Measurements from ENCODE around the gene ACAN.

The ACAN gene

GRCh38 chr15:88844749-88845386 lies 41.6 kb downstream of the ACAN start:
- no peak for DNase-seq

- DNase-seq = no peak
Measured at GRCh38 chr15:88845616-88846015, 42.4 kb downstream of the ACAN start.

- no peak for DNase-seq
Measured at GRCh38 chr15:88847144-88847543, 43.9 kb downstream of the ACAN start.

GRCh38 chr15:88848203-88848602 lies 45.0 kb downstream of the ACAN start:
- DNase-seq = no peak

- DNase-seq = no peak
Measured at GRCh38 chr15:88849376-88850072, 46.3 kb downstream of the ACAN start.

- DNase-seq = no peak
Measured at GRCh38 chr15:88852476-88852875, 49.2 kb downstream of the ACAN start.

GRCh38 chr15:88858934-88859333 lies 55.7 kb downstream of the ACAN start:
- DNase-seq = no peak

GRCh38 chr15:88859550-88859949 lies 56.3 kb downstream of the ACAN start:
- DNase-seq = no peak

GRCh38 chr15:88860212-88860611 lies 57.0 kb downstream of the ACAN start:
- DNase-seq = no peak

GRCh38 chr15:88863412-88863811 lies 60.2 kb downstream of the ACAN start:
- no peak for DNase-seq

- DNase-seq = no peak
Measured at GRCh38 chr15:88864861-88865497, 61.7 kb downstream of the ACAN start.

GRCh38 chr15:88865498-88866099 lies 62.4 kb downstream of the ACAN start:
- DNase-seq = no peak

GRCh38 chr15:88866295-88866881 lies 63.2 kb downstream of the ACAN start:
- no peak for DNase-seq

GRCh38 chr15:88871313-88871712 lies 68.1 kb downstream of the ACAN start:
- no peak for DNase-seq

- no peak for DNase-seq
Measured at GRCh38 chr15:88872106-88872505, 68.9 kb downstream of the ACAN start.

- DNase-seq = no peak
Measured at GRCh38 chr15:88872706-88873105, 69.5 kb downstream of the ACAN start.

GRCh38 chr15:88873786-88874185 lies 70.5 kb downstream of the ACAN start:
- no peak for DNase-seq

- DNase-seq = no peak
Measured at GRCh38 chr15:88874275-88874674, 71.0 kb downstream of the ACAN start.

GRCh38 chr15:88874684-88875083 lies 71.4 kb downstream of the ACAN start:
- DNase-seq = no peak

- no peak for DNase-seq
Measured at GRCh38 chr15:88876573-88876972, 73.3 kb downstream of the ACAN start.

- DNase-seq = no peak
Measured at GRCh38 chr15:88877415-88877814, 74.2 kb downstream of the ACAN start.

- no peak for DNase-seq
Measured at GRCh38 chr15:88877906-88878305, 74.7 kb downstream of the ACAN start.

GRCh38 chr15:88878720-88879184 lies 75.5 kb downstream of the ACAN start:
- no peak for DNase-seq
